Measurements from ENCODE around the gene DNALI1. TPM values are rescaled to one million over a fixed set of nuclear protein-coding genes. Genes with fewer than 3 reads are reported as not detected.

The DNALI1 gene
- total RNA-seq, 1 donor from 2014 or later = 12.2 TPM

DNA sequence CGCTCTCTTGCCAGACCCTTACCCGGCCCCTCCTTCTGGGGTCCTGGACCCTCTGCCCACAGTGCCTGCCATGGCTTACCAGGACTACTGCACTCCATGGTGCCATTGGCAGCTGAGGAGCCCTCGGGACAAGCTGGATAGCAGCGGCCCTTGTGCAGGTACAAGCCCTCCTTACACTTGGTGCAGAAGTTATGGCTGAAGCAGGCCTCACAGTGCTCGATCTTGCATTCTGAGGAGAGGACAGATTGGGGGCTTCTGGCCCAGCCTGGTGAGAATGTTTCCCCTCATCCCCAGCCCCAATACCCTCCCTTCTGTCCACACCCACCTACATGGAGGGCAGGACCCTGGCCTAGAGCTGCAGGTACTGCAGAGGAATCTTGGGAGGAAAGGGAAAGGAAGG, 57.4 kb downstream of the DNALI1 start:
- H3K4me1 Mint-ChIP-seq (ENCODE audit: low read depth, unreplicated experiment) = peaks cover 14% of the 10 kb centered on the region
- no peak overlapping the region for H3K4me3 Mint-ChIP-seq (ENCODE audit: unreplicated experiment)
- no peaks in the 10 kb centered on the region for H3K36me3 Mint-ChIP-seq (ENCODE audit: unreplicated experiment)
- H3K27ac Mint-ChIP-seq (ENCODE audit: unreplicated experiment) = no peak overlapping the region
- peaks cover 2% of the 10 kb centered on the region for H3K9me3 Mint-ChIP-seq (ENCODE audit: unreplicated experiment)
- peaks cover 23% of the 10 kb centered on the region for H3K27me3 Mint-ChIP-seq (ENCODE audit: unreplicated experiment)
- TF ChIP-seq, protein P1, sequence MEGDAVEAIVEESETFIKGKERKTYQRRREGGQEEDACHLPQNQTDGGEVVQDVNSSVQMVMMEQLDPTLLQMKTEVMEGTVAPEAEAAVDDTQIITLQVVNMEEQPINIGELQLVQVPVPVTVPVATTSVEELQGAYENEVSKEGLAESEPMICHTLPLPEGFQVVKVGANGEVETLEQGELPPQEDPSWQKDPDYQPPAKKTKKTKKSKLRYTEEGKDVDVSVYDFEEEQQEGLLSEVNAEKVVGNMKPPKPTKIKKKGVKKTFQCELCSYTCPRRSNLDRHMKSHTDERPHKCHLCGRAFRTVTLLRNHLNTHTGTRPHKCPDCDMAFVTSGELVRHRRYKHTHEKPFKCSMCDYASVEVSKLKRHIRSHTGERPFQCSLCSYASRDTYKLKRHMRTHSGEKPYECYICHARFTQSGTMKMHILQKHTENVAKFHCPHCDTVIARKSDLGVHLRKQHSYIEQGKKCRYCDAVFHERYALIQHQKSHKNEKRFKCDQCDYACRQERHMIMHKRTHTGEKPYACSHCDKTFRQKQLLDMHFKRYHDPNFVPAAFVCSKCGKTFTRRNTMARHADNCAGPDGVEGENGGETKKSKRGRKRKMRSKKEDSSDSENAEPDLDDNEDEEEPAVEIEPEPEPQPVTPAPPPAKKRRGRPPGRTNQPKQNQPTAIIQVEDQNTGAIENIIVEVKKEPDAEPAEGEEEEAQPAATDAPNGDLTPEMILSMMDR (IDR thresholded peaks at IDR 0.05; ENCODE audit: partially characterized antibody, unreplicated experiment) = no peak
- DNase-seq = no peak

DNA sequence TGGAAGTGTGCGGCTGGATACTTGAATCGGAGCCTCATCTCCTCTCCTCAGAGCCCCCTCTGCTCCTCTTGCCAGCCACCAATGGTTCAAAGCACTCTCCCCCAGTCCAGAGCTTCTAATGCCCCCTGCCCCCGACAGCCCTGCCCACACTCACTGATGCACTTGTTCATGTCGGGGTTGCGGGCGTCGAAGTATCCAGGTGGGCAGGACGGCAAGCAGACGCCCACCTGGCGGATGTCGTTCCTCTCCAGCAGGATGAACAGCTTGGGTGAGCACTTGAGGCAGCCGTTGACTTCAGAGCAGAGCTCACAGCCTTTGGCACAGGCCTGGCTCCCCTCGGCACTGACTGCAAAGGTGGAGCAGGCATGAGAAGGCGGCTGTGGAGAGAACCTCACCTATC, 59.6 kb downstream of the DNALI1 start:
- H3K4me3 Mint-ChIP-seq (ENCODE audit: unreplicated experiment) = no peak overlapping the region
- TF ChIP-seq, protein P1 (IDR thresholded peaks at IDR 0.05; ENCODE audit: partially characterized antibody, unreplicated experiment) = no peak
- peaks cover 14% of the 10 kb centered on the region for H3K4me1 Mint-ChIP-seq (ENCODE audit: low read depth, unreplicated experiment)
- peaks cover 27% of the 10 kb centered on the region for H3K27me3 Mint-ChIP-seq (ENCODE audit: unreplicated experiment)
- H3K27ac Mint-ChIP-seq (ENCODE audit: unreplicated experiment) = no peak overlapping the region
- no peak for DNase-seq
- H3K36me3 Mint-ChIP-seq (ENCODE audit: unreplicated experiment) = no peaks in the 10 kb centered on the region
- peaks cover 2% of the 10 kb centered on the region for H3K9me3 Mint-ChIP-seq (ENCODE audit: unreplicated experiment)

Other genes starting within 250 kb of the DNALI1 start
- gene ZC3H12A, start 82.4 kb upstream of the DNALI1 start, total RNA-seq (ENCODE audit: unreplicated experiment) = 1.3 TPM
- gene MEAF6, start 42.2 kb upstream of the DNALI1 start, total RNA-seq (ENCODE audit: unreplicated experiment) = 61.5 TPM
- gene SNIP1, start 2.6 kb upstream of the DNALI1 start, total RNA-seq (ENCODE audit: unreplicated experiment) = 20.1 TPM
- 50.0 TPM for gene GNL2, start 39.0 kb downstream of the DNALI1 start, total RNA-seq (ENCODE audit: unreplicated experiment)
- not detected for gene RSPO1, start 78.0 kb downstream of the DNALI1 start, total RNA-seq (ENCODE audit: unreplicated experiment)
- 10.4 TPM for gene CDCA8, start 135.6 kb downstream of the DNALI1 start, total RNA-seq (ENCODE audit: unreplicated experiment)
- gene EPHA10, start 208.2 kb downstream of the DNALI1 start, total RNA-seq (ENCODE audit: unreplicated experiment) = 4.8 TPM
- gene MANEAL, start 236.9 kb downstream of the DNALI1 start, total RNA-seq (ENCODE audit: unreplicated experiment) = 112 TPM

All from glutamatergic neuron (in vitro differentiated cells).